ENCODE data around the gene INTS11. TPM values are rescaled to one million over a fixed set of nuclear protein-coding genes. Genes with fewer than 3 reads are reported as not detected.

The INTS11 gene
- total RNA-seq, 1 experiment from 2014 or later = 161 TPM

DNA sequence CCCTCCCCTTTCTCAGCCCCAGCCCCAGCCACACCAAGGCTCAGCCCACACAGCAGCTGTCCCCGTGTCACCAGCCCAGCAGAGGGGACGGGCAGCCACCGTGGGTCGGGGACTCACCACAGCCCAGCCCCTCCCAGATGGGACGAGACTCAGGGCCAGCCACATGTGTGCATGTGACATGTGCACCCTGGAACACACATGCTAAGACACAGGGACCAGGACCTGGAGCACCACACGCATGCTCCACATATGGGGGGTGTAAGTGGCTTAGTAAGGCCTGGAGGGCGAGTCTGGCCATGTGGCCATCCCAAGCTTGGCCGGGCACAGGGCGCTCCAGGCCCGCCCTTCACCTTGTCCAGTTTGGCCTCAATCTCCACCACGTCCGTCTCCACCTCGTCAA is 20.7 kb downstream of the INTS11 start:
- no peaks in the 10 kb centered on the region for H3K36me3 ChIP-seq (ENCODE audit: control insufficient read depth in 1 of 2, insufficient read depth in 2 of 2, low read length in 2 of 2)
- H3K4me1 ChIP-seq (ENCODE audit: control insufficient read depth in 1 of 2, insufficient read depth in 2 of 2, low read length in 2 of 2) = peaks cover 29 to 47% of the 10 kb centered on the region in 2 experiments
- no peaks in the 10 kb centered on the region for H3K27me3 ChIP-seq (ENCODE audit: insufficient read depth, low read length)
- no peaks in the 10 kb centered on the region for H3K9me3 ChIP-seq (ENCODE audit: control insufficient read depth in 1 of 2, insufficient read depth in 1 of 2, low read depth in 1 of 2, low read length in 2 of 2)
- peaks cover 13% of the 10 kb centered on the region for H3K79me2 ChIP-seq (ENCODE audit: insufficient read depth, low read length)
- no peak overlapping the region for H3K4me3 ChIP-seq (replicated peaks in 1 of 2; ENCODE audit: low read depth in 1 of 2, low read length in 2 of 2)
- TF ChIP-seq MAX (IDR thresholded peaks at IDR 0.05) (no peak), ZFX (IDR thresholded peaks at IDR 0.05) (no peak), ZBTB33 (IDR thresholded peaks at IDR 0.05; ENCODE audit: extremely low read depth, insufficient replicate concordance, low read length) (no peak)
- H3K27ac ChIP-seq (ENCODE audit: low read depth, low read length) = peak overlapping the region; percentile 99; the same call in 1 of the 2 replicates
- no peaks in the 10 kb centered on the region for H4K20me1 ChIP-seq (ENCODE audit: insufficient read depth)
- H3K9me2 ChIP-seq (ENCODE audit: insufficient read depth) = no peaks in the 10 kb centered on the region
- RAD21 ChIA-PET (ENCODE audit: low non-redundant PET in 1 of 2, low total read pairs in 2 of 2, uncharacterized antibody in 2 of 2, unreplicated experiment in 2 of 2) = no interaction called here
- DNase-seq (ENCODE audit: low read depth, low spot score) (no peak), ATAC-seq (no peak)
- CTCF ChIA-PET = interaction anchor here (1.7 kb wide), 1 partner anchor 181 kb away, joined by 4 read pairs; no protein-coding TSS in a partner anchor
- intact Hi-C loops (cut with micrococcal nuclease) = loop anchor here (2.0 kb wide), 1 partner anchor 71 kb away; the partner anchor contains the start of gene AURKAIP1
- no TSS peak for BruUV-seq (replicated peaks)
- H3K4me2 ChIP-seq (ENCODE audit: low read length) = peak overlapping the region; percentile 99; the same call in 1 of the 2 replicates
- no peak overlapping the region for H2AFZ ChIP-seq (ENCODE audit: low read depth, low read length, poor library complexity, severe bottlenecking)
- peak overlapping the region; percentile 79; the same call in 1 of the 2 replicates for H3K9ac ChIP-seq (ENCODE audit: low read length)
- POLR2A ChIA-PET = no interaction called here

- Histone ChIP-seq H3K79me2 (ENCODE audit: insufficient read depth, low read length) (peaks cover 13% of the 10 kb centered on the region), H3K27me3 (ENCODE audit: insufficient read depth, low read length) (no peaks in the 10 kb centered on the region), H3K4me3 (replicated peaks in 1 of 2; ENCODE audit: low read depth in 1 of 2, low read length in 2 of 2) (no peak overlapping the region), H3K4me2 (ENCODE audit: low read length) (no peak overlapping the region), H4K20me1 (ENCODE audit: insufficient read depth) (no peaks in the 10 kb centered on the region), H3K9me2 (ENCODE audit: insufficient read depth) (no peaks in the 10 kb centered on the region), H3K27ac (ENCODE audit: low read depth, low read length) (peak overlapping the region; percentile 23; the same call in 1 of the 2 replicates), H3K36me3 (ENCODE audit: control insufficient read depth in 1 of 2, insufficient read depth in 2 of 2, low read length in 2 of 2) (no peaks in the 10 kb centered on the region), H3K4me1 (ENCODE audit: control insufficient read depth in 1 of 2, insufficient read depth in 2 of 2, low read length in 2 of 2) (peaks cover 29 to 47% of the 10 kb centered on the region in 2 experiments), H3K9ac (ENCODE audit: low read length) (no peak overlapping the region), H3K9me3 (ENCODE audit: control insufficient read depth in 1 of 2, insufficient read depth in 1 of 2, low read depth in 1 of 2, low read length in 2 of 2) (no peaks in the 10 kb centered on the region), H2AFZ (ENCODE audit: low read depth, low read length, poor library complexity, severe bottlenecking) (no peak overlapping the region)
- TF ChIP-seq EZH2 (IDR thresholded peaks at IDR 0.05) (no peak), CEBPB (IDR thresholded peaks at IDR 0.05; ENCODE audit: low read depth) (no peak)
- intact Hi-C loops (cut with micrococcal nuclease) = no loop called here
- POLR2A ChIA-PET = no interaction called here
- ATAC-seq (no peak), DNase-seq (ENCODE audit: low read depth, low spot score) (no peak)
- CTCF ChIA-PET = no interaction called here
- BruUV-seq (replicated peaks) = no TSS peak
- RAD21 ChIA-PET (ENCODE audit: low non-redundant PET in 1 of 2, low total read pairs in 2 of 2, uncharacterized antibody in 2 of 2, unreplicated experiment in 2 of 2) = no interaction called here
These were observed 21.4 kb downstream of the INTS11 start for GRCh38 chr1:1302951-1303509.

Data from HCT116 (cell line).